M059J (cell line): ENCODE results near the gene LHFPL5. TPM values are rescaled to one million over a fixed set of nuclear protein-coding genes. Genes with fewer than 3 reads are reported as not detected.

Source experiments
- DNase-seq: peaks from one replicate; pipeline ENCODE4 v3.0.0-alpha.2; 2012; ENCODE audit warnings: low read depth
- total RNA-seq: library from RNA; depleted of rRNA; stranded (reverse); fragments of >200 nt; shearing (Covaris generic); gene quantifications from 2 replicates; pipeline ENCODE4 v1.2.3, GENCODE V29; 2014; rRNA removed

The LHFPL5 gene
- total RNA-seq, 1 experiment from 2014 or later, result not detected

DNA sequence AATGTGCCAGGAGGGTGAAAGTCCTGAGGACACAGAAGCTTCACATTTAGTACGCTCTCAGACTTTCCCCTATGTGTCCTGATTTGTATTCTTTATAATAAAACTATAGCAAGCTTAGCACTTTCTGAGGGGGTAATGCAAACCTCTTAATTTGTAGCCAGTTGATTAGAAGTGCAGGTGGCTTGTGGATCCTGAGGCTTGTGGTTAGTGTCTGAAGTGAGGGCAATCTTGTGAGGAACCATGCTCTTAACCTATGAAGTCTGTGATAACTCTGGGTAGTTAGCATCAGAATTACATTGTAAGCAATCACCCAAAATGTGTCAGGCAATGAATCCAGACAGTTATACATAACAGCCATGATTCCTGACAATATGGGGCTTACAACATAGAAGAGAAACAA, 51.1 kb downstream of the LHFPL5 start:
- no peak for DNase-seq

GRCh38 chr6:35857853-35858252, 52.7 kb downstream of the LHFPL5 start:
- DNase-seq, result no peak

GRCh38 chr6:35859367-35859766, 54.2 kb downstream of the LHFPL5 start:
- DNase-seq, result no peak

Other genes starting within 250 kb of the LHFPL5 start
- 10.7 and 14.9 TPM in 2 replicates for gene FKBP5, start 116.4 kb upstream of the LHFPL5 start, total RNA-seq
- 0.22 TPM in 1 of 2 replicates, not detected in the other for gene ARMC12, start 68.3 kb upstream of the LHFPL5 start, total RNA-seq
- gene CLPSL2, start 28.8 kb upstream of the LHFPL5 start, total RNA-seq, result not detected in 2 replicates
- not detected in 2 replicates for gene CLPSL1, start 24.3 kb upstream of the LHFPL5 start, total RNA-seq
- not detected in 2 replicates for gene CLPS, start 8.0 kb upstream of the LHFPL5 start, total RNA-seq
- 118 and 138 TPM in 2 replicates for gene SRPK1, start 115.7 kb downstream of the LHFPL5 start, total RNA-seq
- gene SLC26A8, start 219.3 kb downstream of the LHFPL5 start, total RNA-seq, result 0.10 TPM in 1 of 2 replicates, not detected in the other
- gene MAPK14, start 222.5 kb downstream of the LHFPL5 start, total RNA-seq, result 59.6 and 86.7 TPM in 2 replicates